WTC11 (cell line): Measurements from ENCODE around the gene PDK2. TPM values are rescaled to one million over a fixed set of nuclear protein-coding genes. Genes with fewer than 3 reads are reported as not detected.
"Not testable (repeated sequence)": the region's sequence is repeated elsewhere in the genome, so short reads cannot be mapped to it uniquely, and the experiment has no call there.

Source experiments
- ATAC-seq: fragments of 200-7000 bp; cut with Tn5 transposase; 2 replicates; pipeline ENCODE4 v1.10.0; 2021; ENCODE audit warnings: mild to moderate bottlenecking, moderate library complexity
- CTCF ChIA-PET: fragments of 300-600 bp; sonication (Branson Sonifier 250); formaldehyde crosslinking; loops from one replicate; lab custom pipeline; 2021; ENCODE audit warnings: antibody characterized with exemption; lab: Charles Lee
- POLR2A ChIA-PET: fragments of 350-600 bp; sonication (Branson Sonifier 250); formaldehyde crosslinking; loops from one replicate; lab custom pipeline; 2021; ENCODE audit warnings: antibody characterized with exemption; lab: Charles Lee
- DNase-seq: peaks from one replicate; pipeline ENCODE4 v3.0.0; 2021; ENCODE audit warnings: low spot score
- H3K27ac Mint-ChIP-seq: 2 replicates; pipeline ENCODE4 v1.8.0; 2021; ENCODE audit warnings: mixed read lengths
- H3K27me3 Mint-ChIP-seq: 2 replicates; pipeline ENCODE4 v1.8.0; 2021; ENCODE audit warnings: low read depth, mild to moderate bottlenecking, moderate library complexity, mixed read lengths
- H3K36me3 Mint-ChIP-seq: 2 replicates; pipeline ENCODE4 v1.8.0; 2021; ENCODE audit warnings: mixed read lengths
- H3K4me1 Mint-ChIP-seq: 2 replicates; pipeline ENCODE4 v1.8.0; 2022; ENCODE audit warnings: mixed read lengths
- H3K4me3 Mint-ChIP-seq: 2 replicates; pipeline ENCODE4 v1.8.0; 2021; ENCODE audit warnings: mild to moderate bottlenecking, moderate library complexity, mixed read lengths
- H3K9me3 Mint-ChIP-seq: 2 replicates; pipeline ENCODE4 v1.8.0; 2021; ENCODE audit warnings: mixed read lengths
- E2F5 ChIP-seq: sonication (generic); formaldehyde crosslinking; IDR thresholded peaks from 2 replicates; pipeline ENCODE4 v1.8.1; 2022; ENCODE audit warnings: mild to moderate bottlenecking, moderate library complexity, missing genetic modification reagents
- EMX1 ChIP-seq: fragments of 250-450 bp; sonication (Bioruptor Pico); IDR thresholded peaks from 2 replicates; pipeline ENCODE4 v1.8.0; 2021; ENCODE audit warnings: mild to moderate bottlenecking
- ESRRA ChIP-seq: sonication (generic); formaldehyde crosslinking; IDR thresholded peaks from 2 replicates; pipeline ENCODE4 v1.8.1; 2022; ENCODE audit warnings: mild to moderate bottlenecking, missing genetic modification reagents, borderline replicate concordance
- GTF2I ChIP-seq: fragments of 250-450 bp; sonication (Bioruptor Pico); conservative IDR thresholded peaks from 2 replicates; pipeline ENCODE4 v1.4.0; 2021; ENCODE audit warnings: mild to moderate bottlenecking
- KAT7 ChIP-seq: sonication (generic); formaldehyde crosslinking; IDR thresholded peaks from 2 replicates; pipeline ENCODE4 v1.8.1; 2023; ENCODE audit warnings: missing genetic modification reagents, mild to moderate bottlenecking, borderline replicate concordance
- NFE2L1 ChIP-seq: sonication (generic); formaldehyde crosslinking; IDR thresholded peaks from 2 replicates; pipeline ENCODE4 v1.8.1; 2023; ENCODE audit warnings: missing genetic modification reagents
- NR3C1 ChIP-seq: sonication (generic); formaldehyde crosslinking; conservative IDR thresholded peaks from 2 replicates; pipeline ENCODE4 v1.8.1; 2023; ENCODE audit warnings: low read depth, mild to moderate bottlenecking, missing genetic modification reagents
- TEAD1 ChIP-seq: sonication (generic); formaldehyde crosslinking; IDR thresholded peaks from 2 replicates; pipeline ENCODE4 v1.8.0; 2022; ENCODE audit warnings: mild to moderate bottlenecking, missing genetic modification reagents
- TEAD4 ChIP-seq: sonication (generic); formaldehyde crosslinking; IDR thresholded peaks from 2 replicates; pipeline ENCODE4 v1.8.0; 2022; ENCODE audit warnings: mild to moderate bottlenecking, missing genetic modification reagents
- ZBTB43 ChIP-seq: sonication (generic); formaldehyde crosslinking; IDR thresholded peaks from 2 replicates; pipeline ENCODE4 v1.8.1; 2023; ENCODE audit warnings: mild to moderate bottlenecking, missing genetic modification reagents
- ZNF138 ChIP-seq: sonication (generic); formaldehyde crosslinking; conservative IDR thresholded peaks from 2 replicates; pipeline ENCODE4 v1.8.1; 2022; ENCODE audit warnings: mild to moderate bottlenecking, moderate library complexity, missing genetic modification reagents
- ZNF263 ChIP-seq: sonication (generic); formaldehyde crosslinking; IDR thresholded peaks from 2 replicates; pipeline ENCODE4 v1.8.1; 2022; ENCODE audit warnings: low read depth, mild to moderate bottlenecking, moderate library complexity, missing genetic modification reagents
- ZNF317 ChIP-seq: sonication (generic); formaldehyde crosslinking; IDR thresholded peaks from 2 replicates; pipeline ENCODE4 v1.8.1; 2023; ENCODE audit warnings: low read depth, mild to moderate bottlenecking, moderate library complexity, missing genetic modification reagents, borderline replicate concordance
- ZNF396 ChIP-seq: fragments of 250-450 bp; sonication (Bioruptor Pico); IDR thresholded peaks from 2 replicates; pipeline ENCODE4 v1.8.0; 2021; ENCODE audit warnings: mild to moderate bottlenecking, moderate library complexity, borderline replicate concordance
- total RNA-seq: library from RNA; stranded (reverse); gene quantifications from 3 replicates; pipeline ENCODE4 v1.2.3, GENCODE V29; 2021
- TF ChIP-seq, protein P1 (sequence below): sonication (generic); formaldehyde crosslinking; IDR thresholded peaks from 2 replicates; pipeline ENCODE4 v1.8.0; 2023; ENCODE audit warnings: missing genetic modification reagents, mild to moderate bottlenecking, borderline replicate concordance
- TF ChIP-seq, protein P2 (sequence below): sonication (generic); formaldehyde crosslinking; IDR thresholded peaks from 2 replicates; pipeline ENCODE4 v1.8.0; 2022; ENCODE audit warnings: missing genetic modification reagents
- TF ChIP-seq, protein P3 (sequence below): sonication (generic); formaldehyde crosslinking; IDR thresholded peaks from 2 replicates; pipeline ENCODE4 v1.8.0; 2022; ENCODE audit warnings: mild to moderate bottlenecking, missing genetic modification reagents
- TF ChIP-seq, protein P4 (sequence below): sonication (generic); formaldehyde crosslinking; IDR thresholded peaks from 2 replicates; pipeline ENCODE4 v1.8.0; 2023; ENCODE audit warnings: missing genetic modification reagents

Gene PDK2
- total RNA-seq, 1 experiment from 2014 or later = 16.6 TPM

DNA sequence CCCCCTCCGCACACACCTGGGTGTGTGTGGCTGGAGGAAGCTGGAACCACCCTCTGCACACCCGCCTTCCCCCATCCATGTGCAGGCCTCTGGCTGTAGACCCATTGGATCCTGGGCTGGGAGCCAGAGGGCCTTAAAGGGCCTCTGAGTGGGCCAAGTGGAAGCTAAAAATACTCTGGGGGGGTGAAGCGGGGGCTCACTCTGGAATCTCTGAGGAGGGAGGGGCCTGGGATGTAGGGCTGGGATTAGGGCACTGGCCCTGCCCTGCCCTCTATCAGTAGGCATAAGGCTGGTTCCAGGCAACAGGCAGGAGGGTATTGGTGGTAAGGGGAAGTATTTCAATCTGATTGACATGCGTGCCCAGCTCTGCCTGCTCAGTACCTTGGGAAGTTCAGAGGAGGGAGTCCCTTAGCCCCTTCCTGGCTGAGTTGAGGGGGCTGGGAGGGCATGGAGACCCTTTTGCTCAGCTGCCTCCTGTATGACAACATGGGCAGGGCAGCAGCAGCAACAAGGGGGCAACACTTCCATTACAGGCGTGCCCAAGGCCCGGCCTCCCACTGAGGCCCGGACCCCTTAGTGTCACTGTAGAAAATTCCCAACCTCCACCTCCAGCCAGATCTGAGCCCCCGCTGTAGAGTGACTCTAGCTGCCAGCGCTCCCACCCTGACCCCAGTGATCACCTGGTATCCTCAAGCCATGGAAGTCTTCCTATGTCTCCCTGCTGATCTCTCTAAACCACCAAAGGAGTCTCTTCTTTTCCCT, 34.0 kb upstream of the PDK2 start:
- POLR2A ChIA-PET = no interaction called here

GRCh38 chr17:50061713-50062045, 33.5 kb upstream of the PDK2 start:
- H3K9me3 Mint-ChIP-seq, ATAC-seq, H3K27ac Mint-ChIP-seq, DNase-seq, POLR2A ChIA-PET, H3K4me3 Mint-ChIP-seq, H3K36me3 Mint-ChIP-seq: not testable (repeated sequence)
- Mint-ChIP-seq H3K4me1 (peaks cover 23% of the 10 kb centered on the region), H3K27me3 (peaks cover 16% of the 10 kb centered on the region)
- CTCF ChIA-PET = interaction anchor here (0.6 to 1.9 kb wide), 4 partner anchors 17 to 696 kb away, joined by 3 to 15 read pairs (median 6); no protein-coding TSS in a partner anchor

More for the DNA sequence above, 34.0 kb upstream of the PDK2 start:
- no peak for ATAC-seq
- Mint-ChIP-seq H3K27ac (peak overlapping the region; percentile 7; the same call in 1 of the 2 replicates), H3K4me1 (peaks cover 23% of the 10 kb centered on the region), H3K36me3 (peaks cover 4% of the 10 kb centered on the region; the same call in 1 of the 2 replicates), H3K27me3 (peaks cover 18% of the 10 kb centered on the region), H3K9me3 (no peaks in the 10 kb centered on the region), H3K4me3 (no peak overlapping the region)
- TF ChIP-seq, protein P1, sequence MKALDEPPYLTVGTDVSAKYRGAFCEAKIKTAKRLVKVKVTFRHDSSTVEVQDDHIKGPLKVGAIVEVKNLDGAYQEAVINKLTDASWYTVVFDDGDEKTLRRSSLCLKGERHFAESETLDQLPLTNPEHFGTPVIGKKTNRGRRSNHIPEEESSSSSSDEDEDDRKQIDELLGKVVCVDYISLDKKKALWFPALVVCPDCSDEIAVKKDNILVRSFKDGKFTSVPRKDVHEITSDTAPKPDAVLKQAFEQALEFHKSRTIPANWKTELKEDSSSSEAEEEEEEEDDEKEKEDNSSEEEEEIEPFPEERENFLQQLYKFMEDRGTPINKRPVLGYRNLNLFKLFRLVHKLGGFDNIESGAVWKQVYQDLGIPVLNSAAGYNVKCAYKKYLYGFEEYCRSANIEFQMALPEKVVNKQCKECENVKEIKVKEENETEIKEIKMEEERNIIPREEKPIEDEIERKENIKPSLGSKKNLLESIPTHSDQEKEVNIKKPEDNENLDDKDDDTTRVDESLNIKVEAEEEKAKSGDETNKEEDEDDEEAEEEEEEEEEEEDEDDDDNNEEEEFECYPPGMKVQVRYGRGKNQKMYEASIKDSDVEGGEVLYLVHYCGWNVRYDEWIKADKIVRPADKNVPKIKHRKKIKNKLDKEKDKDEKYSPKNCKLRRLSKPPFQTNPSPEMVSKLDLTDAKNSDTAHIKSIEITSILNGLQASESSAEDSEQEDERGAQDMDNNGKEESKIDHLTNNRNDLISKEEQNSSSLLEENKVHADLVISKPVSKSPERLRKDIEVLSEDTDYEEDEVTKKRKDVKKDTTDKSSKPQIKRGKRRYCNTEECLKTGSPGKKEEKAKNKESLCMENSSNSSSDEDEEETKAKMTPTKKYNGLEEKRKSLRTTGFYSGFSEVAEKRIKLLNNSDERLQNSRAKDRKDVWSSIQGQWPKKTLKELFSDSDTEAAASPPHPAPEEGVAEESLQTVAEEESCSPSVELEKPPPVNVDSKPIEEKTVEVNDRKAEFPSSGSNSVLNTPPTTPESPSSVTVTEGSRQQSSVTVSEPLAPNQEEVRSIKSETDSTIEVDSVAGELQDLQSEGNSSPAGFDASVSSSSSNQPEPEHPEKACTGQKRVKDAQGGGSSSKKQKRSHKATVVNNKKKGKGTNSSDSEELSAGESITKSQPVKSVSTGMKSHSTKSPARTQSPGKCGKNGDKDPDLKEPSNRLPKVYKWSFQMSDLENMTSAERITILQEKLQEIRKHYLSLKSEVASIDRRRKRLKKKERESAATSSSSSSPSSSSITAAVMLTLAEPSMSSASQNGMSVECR = no peak
- no peak for TF ChIP-seq NR3C1 (CRISPR knock-in tag)
- no peak for TF ChIP-seq ZNF263
- no peak for TF ChIP-seq EMX1 (CRISPR knock-in tag)
- TF ChIP-seq NFE2L1 (CRISPR knock-in tag) = no peak
- no peak for TF ChIP-seq ZBTB43 (CRISPR knock-in tag)
- TF ChIP-seq ZNF138 (CRISPR knock-in tag) = no peak
- TF ChIP-seq ZNF317 (CRISPR knock-in tag) = no peak
- no peak for TF ChIP-seq KAT7 (CRISPR knock-in tag)
- no peak for TF ChIP-seq ZNF396 (CRISPR knock-in tag)
- no peak for TF ChIP-seq ESRRA (CRISPR knock-in tag)
- TF ChIP-seq GTF2I (CRISPR knock-in tag) = no peak
- TF ChIP-seq, protein P2, sequence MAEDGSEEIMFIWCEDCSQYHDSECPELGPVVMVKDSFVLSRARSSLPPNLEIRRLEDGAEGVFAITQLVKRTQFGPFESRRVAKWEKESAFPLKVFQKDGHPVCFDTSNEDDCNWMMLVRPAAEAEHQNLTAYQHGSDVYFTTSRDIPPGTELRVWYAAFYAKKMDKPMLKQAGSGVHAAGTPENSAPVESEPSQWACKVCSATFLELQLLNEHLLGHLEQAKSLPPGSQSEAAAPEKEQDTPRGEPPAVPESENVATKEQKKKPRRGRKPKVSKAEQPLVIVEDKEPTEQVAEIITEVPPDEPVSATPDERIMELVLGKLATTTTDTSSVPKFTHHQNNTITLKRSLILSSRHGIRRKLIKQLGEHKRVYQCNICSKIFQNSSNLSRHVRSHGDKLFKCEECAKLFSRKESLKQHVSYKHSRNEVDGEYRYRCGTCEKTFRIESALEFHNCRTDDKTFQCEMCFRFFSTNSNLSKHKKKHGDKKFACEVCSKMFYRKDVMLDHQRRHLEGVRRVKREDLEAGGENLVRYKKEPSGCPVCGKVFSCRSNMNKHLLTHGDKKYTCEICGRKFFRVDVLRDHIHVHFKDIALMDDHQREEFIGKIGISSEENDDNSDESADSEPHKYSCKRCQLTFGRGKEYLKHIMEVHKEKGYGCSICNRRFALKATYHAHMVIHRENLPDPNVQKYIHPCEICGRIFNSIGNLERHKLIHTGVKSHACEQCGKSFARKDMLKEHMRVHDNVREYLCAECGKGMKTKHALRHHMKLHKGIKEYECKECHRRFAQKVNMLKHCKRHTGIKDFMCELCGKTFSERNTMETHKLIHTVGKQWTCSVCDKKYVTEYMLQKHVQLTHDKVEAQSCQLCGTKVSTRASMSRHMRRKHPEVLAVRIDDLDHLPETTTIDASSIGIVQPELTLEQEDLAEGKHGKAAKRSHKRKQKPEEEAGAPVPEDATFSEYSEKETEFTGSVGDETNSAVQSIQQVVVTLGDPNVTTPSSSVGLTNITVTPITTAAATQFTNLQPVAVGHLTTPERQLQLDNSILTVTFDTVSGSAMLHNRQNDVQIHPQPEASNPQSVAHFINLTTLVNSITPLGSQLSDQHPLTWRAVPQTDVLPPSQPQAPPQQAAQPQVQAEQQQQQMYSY (CRISPR knock-in tag) = no peak
- TF ChIP-seq TEAD4 (CRISPR knock-in tag) = no peak
- no peak for TF ChIP-seq TEAD1
- TF ChIP-seq E2F5 (CRISPR knock-in tag) = no peak
- TF ChIP-seq, protein P3, sequence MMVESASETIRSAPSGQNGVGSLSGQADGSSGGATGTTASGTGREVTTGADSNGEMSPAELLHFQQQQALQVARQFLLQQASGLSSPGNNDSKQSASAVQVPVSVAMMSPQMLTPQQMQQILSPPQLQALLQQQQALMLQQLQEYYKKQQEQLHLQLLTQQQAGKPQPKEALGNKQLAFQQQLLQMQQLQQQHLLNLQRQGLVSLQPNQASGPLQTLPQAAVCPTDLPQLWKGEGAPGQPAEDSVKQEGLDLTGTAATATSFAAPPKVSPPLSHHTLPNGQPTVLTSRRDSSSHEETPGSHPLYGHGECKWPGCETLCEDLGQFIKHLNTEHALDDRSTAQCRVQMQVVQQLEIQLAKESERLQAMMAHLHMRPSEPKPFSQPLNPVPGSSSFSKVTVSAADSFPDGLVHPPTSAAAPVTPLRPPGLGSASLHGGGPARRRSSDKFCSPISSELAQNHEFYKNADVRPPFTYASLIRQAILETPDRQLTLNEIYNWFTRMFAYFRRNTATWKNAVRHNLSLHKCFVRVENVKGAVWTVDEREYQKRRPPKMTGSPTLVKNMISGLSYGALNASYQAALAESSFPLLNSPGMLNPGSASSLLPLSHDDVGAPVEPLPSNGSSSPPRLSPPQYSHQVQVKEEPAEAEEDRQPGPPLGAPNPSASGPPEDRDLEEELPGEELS (CRISPR knock-in tag) = no peak
- TF ChIP-seq, protein P4, sequence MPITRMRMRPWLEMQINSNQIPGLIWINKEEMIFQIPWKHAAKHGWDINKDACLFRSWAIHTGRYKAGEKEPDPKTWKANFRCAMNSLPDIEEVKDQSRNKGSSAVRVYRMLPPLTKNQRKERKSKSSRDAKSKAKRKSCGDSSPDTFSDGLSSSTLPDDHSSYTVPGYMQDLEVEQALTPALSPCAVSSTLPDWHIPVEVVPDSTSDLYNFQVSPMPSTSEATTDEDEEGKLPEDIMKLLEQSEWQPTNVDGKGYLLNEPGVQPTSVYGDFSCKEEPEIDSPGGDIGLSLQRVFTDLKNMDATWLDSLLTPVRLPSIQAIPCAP (CRISPR knock-in tag) = no peak
- CTCF ChIA-PET = interaction anchor here (1.4 to 2.8 kb wide), 4 partner anchors 19 to 108 kb away, joined by 3 to 16 read pairs (median 10); partner anchors contain the start of gene PDK2
- DNase-seq = no peak
